Hepatocyte (in vitro differentiated cells): ENCODE measurements around the gene MINDY4B.

ENCODE experiments used
- CTCF ChIP-seq: fragments of 200-600 bp; sonication (generic); IDR thresholded peaks from 2 replicates; pipeline ENCODE4 v1.5.1; 2016; ENCODE audit warnings: antibody characterized with exemption, mild to moderate bottlenecking; ENCODE audit not compliant: poor library complexity
- EZH2 ChIP-seq: fragments of 200-600 bp; sonication (generic); IDR thresholded peaks from 2 replicates; pipeline ENCODE4 v1.6.1; 2016; ENCODE audit warnings: antibody characterized with exemption, mild to moderate bottlenecking, borderline replicate concordance
- EZH2phosphoT487 ChIP-seq: fragments of 200-600 bp; sonication (generic); IDR thresholded peaks from one replicate; pipeline ENCODE4 v1.6.1; 2018; ENCODE audit warnings: antibody characterized with exemption, mild to moderate bottlenecking, low read depth, moderate library complexity; ENCODE audit not compliant: unreplicated experiment, severe bottlenecking

GRCh38 chr3:150830094-150830681 lies 75.1 kb downstream of the MINDY4B start:
- TF ChIP-seq EZH2 (no peak), CTCF (peak; percentile 27), EZH2phosphoT487 (no peak)
